Ectodermal cell (in vitro differentiated cells): ENCODE data around the gene GRAMD4.
A peak's percentile ranks its signal among the peaks of the same experiment; 100 is the strongest.

Experiments used
- H3K27ac ChIP-seq: 2 replicates; pipeline ENCODE4 v1.7.0; 2013; ENCODE audit warnings: mild to moderate bottlenecking, low read depth, low read length; ENCODE audit not compliant: insufficient read depth, poor library complexity, severe bottlenecking
- H3K27me3 ChIP-seq: 2 replicates; pipeline ENCODE4 v1.7.0; 2013; ENCODE audit warnings: mild to moderate bottlenecking, low read length; ENCODE audit not compliant: insufficient read depth, control insufficient read depth, poor library complexity, severe bottlenecking
- H3K36me3 ChIP-seq: one replicate; pipeline ENCODE4 v1.7.0; 2013; ENCODE audit warnings: low read length; ENCODE audit not compliant: control insufficient read depth, insufficient read depth
- H3K4me1 ChIP-seq: one replicate; pipeline ENCODE4 v1.7.0; 2013; ENCODE audit warnings: low read length; ENCODE audit not compliant: control insufficient read depth, insufficient read depth
- H3K4me3 ChIP-seq: 2 replicates; pipeline ENCODE4 v1.7.0; 2013; ENCODE audit warnings: low read depth, low read length, control low read depth; ENCODE audit not compliant: insufficient read depth
- H3K9me3 ChIP-seq: 2 replicates; pipeline ENCODE4 v1.7.0; 2013; ENCODE audit warnings: mild to moderate bottlenecking, low read length, moderate library complexity; ENCODE audit not compliant: control insufficient read depth
- WGBS, 2 experiments: methylation state at CpG; one replicate each; pipeline ENCODE4 v1.1.7; 2013; ENCODE audit warnings: missing lambda C conversion rate in 2 of 2; 5-methylcytosine and 5-hydroxymethylcytosine counted together

The GRAMD4 gene

GRCh38 chr22:46577368-46578249 lies 42.6 kb upstream of the GRAMD4 start:
- Histone ChIP-seq H3K36me3 (no peaks in the 10 kb centered on the region), H3K27ac (no peak overlapping the region), H3K27me3 (peaks cover 32% of the 10 kb centered on the region), H3K9me3 (no peaks in the 10 kb centered on the region), H3K4me3 (peak overlapping the region; percentile 49), H3K4me1 (peaks cover 21% of the 10 kb centered on the region)
- WGBS, 2 experiments = 11 to 13% methylated on average over 65 of the region's 65 CpGs

- Histone ChIP-seq H3K4me3 (peak overlapping the region; percentile 49), H3K27me3 (peaks cover 32% of the 10 kb centered on the region), H3K27ac (no peak overlapping the region), H3K36me3 (no peaks in the 10 kb centered on the region), H3K4me1 (peaks cover 21% of the 10 kb centered on the region), H3K9me3 (no peaks in the 10 kb centered on the region)
- 86 to 88% methylated on average over 9 of the region's 9 CpGs for WGBS, 2 experiments
These were observed 41.8 kb upstream of the GRAMD4 start for GRCh38 chr22:46578251-46578823.

GRCh38 chr22:46578824-46579561 lies 41.2 kb upstream of the GRAMD4 start:
- no peaks in the 10 kb centered on the region for H3K36me3 ChIP-seq
- no peak overlapping the region for H3K27ac ChIP-seq
- peaks cover 21% of the 10 kb centered on the region for H3K4me1 ChIP-seq
- H3K4me3 ChIP-seq = no peak overlapping the region
- no peaks in the 10 kb centered on the region for H3K9me3 ChIP-seq
- 87 to 88% methylated on average over 15 of the region's 15 CpGs for WGBS, 2 experiments
- peaks cover 38% of the 10 kb centered on the region for H3K27me3 ChIP-seq

DNA sequence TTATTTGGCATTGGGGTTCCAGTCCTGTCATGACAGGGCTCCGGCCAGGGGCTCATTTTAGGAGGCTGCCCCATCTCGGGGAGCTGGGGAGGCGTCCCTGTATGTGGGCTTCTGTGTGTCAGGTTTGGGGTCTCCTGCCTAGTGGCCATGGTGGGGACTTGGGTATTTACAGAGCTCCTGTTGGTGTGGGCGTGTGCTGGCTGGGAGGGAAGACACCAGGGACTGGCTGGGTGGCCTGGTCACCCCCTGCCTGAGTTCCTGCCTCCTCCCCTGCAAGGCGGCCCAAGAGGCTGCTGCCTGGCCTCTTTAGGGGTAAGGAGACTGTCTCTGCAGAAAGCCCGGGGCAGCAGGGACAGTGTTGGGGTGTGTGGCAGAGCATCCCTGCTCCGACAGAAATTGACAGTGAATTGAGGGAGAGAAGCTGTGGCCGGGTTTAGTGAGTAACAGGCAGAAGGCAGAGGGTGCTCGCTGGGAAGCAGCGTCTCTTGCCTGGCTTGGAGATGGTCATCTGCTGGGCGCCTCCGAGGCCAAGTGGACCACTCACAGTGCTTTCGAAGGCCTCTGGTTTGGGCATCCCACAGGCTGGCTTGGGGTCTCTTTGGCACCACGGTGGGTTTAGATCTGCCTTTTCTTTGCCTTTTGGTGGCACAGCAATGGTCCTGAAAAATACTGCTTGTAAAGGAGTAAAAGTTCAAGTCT lies 40.3 kb upstream of the GRAMD4 start:
- H3K36me3 ChIP-seq = no peaks in the 10 kb centered on the region
- WGBS, 2 experiments = 90 to 91% methylated on average over 14 of the region's 14 CpGs
- no peaks in the 10 kb centered on the region for H3K9me3 ChIP-seq
- no peak overlapping the region for H3K4me3 ChIP-seq
- H3K27me3 ChIP-seq = peaks cover 42% of the 10 kb centered on the region
- no peak overlapping the region for H3K27ac ChIP-seq
- peaks cover 27% of the 10 kb centered on the region for H3K4me1 ChIP-seq

- Histone ChIP-seq H3K4me3 (no peak overlapping the region), H3K27me3 (peaks cover 39% of the 10 kb centered on the region), H3K36me3 (no peaks in the 10 kb centered on the region), H3K27ac (no peak overlapping the region), H3K9me3 (no peaks in the 10 kb centered on the region), H3K4me1 (peaks cover 27% of the 10 kb centered on the region)
- 87% methylated on average over 13 of the region's 13 CpGs for WGBS, 2 experiments
These were observed 39.1 kb upstream of the GRAMD4 start for GRCh38 chr22:46580940-46581537.

GRCh38 chr22:46581538-46582244 lies 38.5 kb upstream of the GRAMD4 start:
- H3K9me3 ChIP-seq = no peaks in the 10 kb centered on the region
- 84 to 86% methylated on average over 14 of the region's 14 CpGs for WGBS, 2 experiments
- peaks cover 27% of the 10 kb centered on the region for H3K4me1 ChIP-seq
- H3K27ac ChIP-seq = no peak overlapping the region
- no peak overlapping the region for H3K4me3 ChIP-seq
- peaks cover 34% of the 10 kb centered on the region for H3K27me3 ChIP-seq
- H3K36me3 ChIP-seq = no peaks in the 10 kb centered on the region

DNA sequence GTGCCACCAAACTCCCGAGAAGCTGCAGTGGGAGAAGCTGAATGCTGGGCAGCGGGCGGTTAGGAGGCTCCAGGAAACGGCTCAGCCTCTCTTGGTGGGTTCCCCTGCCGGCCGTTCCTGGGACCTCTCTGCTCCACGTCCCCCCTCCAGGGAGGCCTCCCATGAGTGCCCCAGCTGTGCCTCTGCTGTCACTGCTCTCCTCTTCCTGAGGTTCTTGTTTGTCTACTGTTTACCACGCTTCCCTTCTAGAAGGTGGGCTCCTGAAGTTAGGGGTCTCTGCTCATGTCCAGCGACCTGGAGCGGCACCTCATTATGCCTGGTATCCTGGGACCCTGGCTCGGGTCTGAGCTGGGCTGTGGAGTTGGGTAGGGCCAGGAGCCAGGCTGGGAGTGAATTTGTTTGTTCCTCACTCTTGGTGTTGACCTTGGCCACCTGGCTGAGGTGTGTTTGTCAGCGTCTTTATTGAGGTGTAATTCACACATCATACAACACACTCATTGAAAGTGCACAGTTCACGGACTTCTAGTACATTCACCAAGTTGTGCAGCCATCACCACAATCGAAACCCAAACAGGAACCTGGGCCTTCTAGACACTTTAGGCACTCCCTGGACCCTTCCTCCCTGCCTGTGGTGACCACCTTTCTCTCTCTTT lies 37.8 kb upstream of the GRAMD4 start:
- Histone ChIP-seq H3K4me3 (no peak overlapping the region), H3K36me3 (no peaks in the 10 kb centered on the region), H3K4me1 (peaks cover 27% of the 10 kb centered on the region), H3K27ac (no peak overlapping the region), H3K27me3 (peaks cover 33% of the 10 kb centered on the region), H3K9me3 (no peaks in the 10 kb centered on the region)
- 89 to 92% methylated on average over 14 of the region's 14 CpGs for WGBS, 2 experiments

DNA sequence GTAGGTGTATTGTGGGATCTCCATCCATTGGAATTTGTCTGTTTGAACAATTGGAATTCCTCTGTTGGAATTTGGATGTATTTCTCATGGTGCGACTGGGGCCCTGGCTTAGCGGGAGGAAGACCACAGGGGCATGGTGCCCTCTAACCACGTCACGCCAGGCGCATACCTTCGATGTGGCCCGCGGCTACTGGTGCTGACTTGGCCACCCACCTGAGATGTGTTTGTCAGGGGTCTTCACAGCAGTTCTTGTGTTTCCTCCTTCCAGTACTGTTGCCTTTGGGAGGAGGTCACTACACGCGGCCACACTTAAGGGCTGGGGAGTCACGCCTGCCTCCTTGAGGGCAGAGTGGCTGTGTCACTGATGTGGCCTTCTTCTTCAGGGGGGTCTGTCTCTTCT lies 36.6 kb upstream of the GRAMD4 start:
- H3K27ac ChIP-seq = no peak overlapping the region
- H3K36me3 ChIP-seq = no peaks in the 10 kb centered on the region
- H3K9me3 ChIP-seq = no peaks in the 10 kb centered on the region
- H3K4me3 ChIP-seq = no peak overlapping the region
- H3K4me1 ChIP-seq = peaks cover 37% of the 10 kb centered on the region
- 91 to 95% methylated on average over 11 of the region's 11 CpGs for WGBS, 2 experiments
- H3K27me3 ChIP-seq = peaks cover 24% of the 10 kb centered on the region
